K562 (cell line): Measurements from ENCODE around the gene CDKN2AIPNL.

Experiments used
- ATF4 ChIP-seq: fragments of 450-650 bp; formaldehyde crosslinking; IDR thresholded peaks from 2 replicates; pipeline ENCODE4 v1.4.0; 2022; ENCODE audit warnings: mild to moderate bottlenecking, moderate library complexity
- CEBPB ChIP-seq: fragments of 450-650 bp; IDR thresholded peaks from 2 replicates; pipeline ENCODE4 v1.6.1; 2016; ENCODE audit warnings: missing genetic modification characterization, missing compliant biosample characterization
- DMBX1 ChIP-seq: fragments of 250-450 bp; sonication (Bioruptor Pico); IDR thresholded peaks from 2 replicates; pipeline ENCODE4 v1.8.0; 2022; ENCODE audit warnings: inconsistent platforms, mild to moderate bottlenecking, moderate library complexity, borderline replicate concordance
- MXI1 ChIP-seq: IDR thresholded peaks from 2 replicates; pipeline ENCODE4 v1.6.1; 2011; ENCODE audit warnings: low read depth, mild to moderate bottlenecking, improper control_type of control experiment, low read length
- POLR2A ChIP-seq: fragments of 450-650 bp; conservative IDR thresholded peaks from 2 replicates; pipeline ENCODE4 v1.6.1; 2016
- RNF2 ChIP-seq: sonication (generic); IDR thresholded peaks from 2 replicates; pipeline ENCODE4 v1.6.1; 2016
- SRF ChIP-seq, 2 experiments: fragments of 250-450, 450-650 bp in 1 of 2; sonication (Bioruptor Pico) in 1 of 2; sonication (generic) in 1 of 2; formaldehyde crosslinking; IDR thresholded peaks; 2 replicates each; pipeline versions ENCODE4 v1.5.0 to v1.5.1; 2020 to 2022; ENCODE audit warnings: mild to moderate bottlenecking in 1 of 2, missing genetic modification reagents in 1 of 2
- ZBTB17 ChIP-seq: fragments of 450-650 bp; formaldehyde crosslinking; IDR thresholded peaks from 2 replicates; pipeline ENCODE4 v1.4.0; 2020; ENCODE audit warnings: mild to moderate bottlenecking
- ZNF717 ChIP-seq: fragments of 250-450 bp; sonication (Bioruptor Pico); IDR thresholded peaks from 2 replicates; pipeline ENCODE4 v1.5.0; 2021

- TF ChIP-seq ZBTB17 (CRISPR knock-in tag) (no peak), ATF4 (CRISPR knock-in tag) (no peak), CEBPB (tag) (no peak), POLR2A (no peak), SRF (CRISPR knock-in tag; IDR thresholded peaks at IDR 0.05) (no peak), MXI1 (no peak), ZNF717 (CRISPR knock-in tag) (no peak), DMBX1 (CRISPR knock-in tag) (no peak), RNF2 (no peak)
Measured at GRCh38 chr5:134398609-134399155, 13.0 kb downstream of the CDKN2AIPNL start.
